DMS53 treated with DMSO at 0.1 percent for 48 hours (cell line): ENCODE measurements around the gene LIPK.
"Not testable (repeated sequence)": the region's sequence is repeated elsewhere in the genome, so short reads cannot be mapped to it uniquely, and the experiment has no call there.

Source experiments
- DNase-seq: peaks from one replicate; lab custom pipeline; 2025; ENCODE audit not compliant: unreplicated experiment; lab: John Stamatoyannopoulos, UW

LIPK gene

DNA sequence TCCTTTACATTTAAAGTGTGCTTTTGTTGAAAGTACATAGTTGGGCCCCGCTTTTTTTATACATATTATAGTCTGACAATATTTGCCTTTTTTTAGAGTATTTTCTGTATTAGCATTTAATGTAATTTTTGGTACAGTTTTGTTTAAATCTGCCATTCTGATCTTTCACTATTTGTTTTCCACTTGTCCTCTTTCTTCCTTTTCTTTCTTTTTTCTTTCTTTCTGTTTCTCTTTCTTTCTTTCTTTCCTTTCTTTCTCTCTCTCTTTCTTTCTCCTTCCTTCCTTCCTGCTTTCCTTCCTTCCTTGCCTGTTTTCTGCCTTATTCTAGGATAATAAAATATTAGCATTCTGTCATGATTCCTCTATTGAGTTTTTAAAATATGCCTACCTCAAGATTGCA lies 9.5 kb downstream of the LIPK start:
- no peak for DNase-seq

DNA sequence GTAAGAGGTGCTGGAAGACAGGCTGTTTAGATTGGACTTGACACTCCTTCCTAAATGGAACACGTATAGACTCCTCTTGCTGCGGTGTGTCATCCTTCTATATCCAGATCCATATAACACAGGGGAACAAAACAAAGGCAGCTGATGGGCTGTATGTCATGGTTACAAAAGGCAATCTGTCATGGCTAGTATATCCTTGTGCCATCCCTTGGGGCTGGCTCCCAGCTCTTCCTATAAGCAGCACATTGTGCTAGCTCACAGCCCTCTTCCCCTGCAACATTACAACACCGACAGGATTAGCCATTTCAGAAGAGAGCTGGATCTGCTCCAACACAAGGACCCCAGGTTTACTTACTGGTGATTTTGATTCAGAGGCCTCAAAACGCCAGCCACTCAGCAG lies 15.3 kb downstream of the LIPK start:
- no peak for DNase-seq

DNA sequence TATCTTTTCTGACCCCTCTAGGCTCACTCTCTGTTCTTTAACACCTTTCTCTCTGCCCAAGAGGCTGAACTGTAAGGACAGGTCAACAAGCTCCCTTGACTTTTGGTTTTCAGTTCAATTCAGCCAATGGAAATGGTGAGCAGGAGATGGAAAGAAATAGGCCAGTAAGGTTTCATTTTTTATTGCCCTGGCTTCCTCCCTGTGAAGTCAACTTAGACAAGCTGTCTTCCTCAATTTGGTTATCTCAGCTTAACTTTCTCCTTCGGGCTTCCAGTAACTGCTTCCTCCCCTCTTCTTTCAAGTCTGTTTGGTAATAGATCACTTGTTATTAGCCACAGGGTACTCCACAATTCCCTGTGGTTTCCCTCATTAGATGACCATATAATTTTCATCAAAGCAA lies 19.7 kb downstream of the LIPK start:
- no peak for DNase-seq

DNA sequence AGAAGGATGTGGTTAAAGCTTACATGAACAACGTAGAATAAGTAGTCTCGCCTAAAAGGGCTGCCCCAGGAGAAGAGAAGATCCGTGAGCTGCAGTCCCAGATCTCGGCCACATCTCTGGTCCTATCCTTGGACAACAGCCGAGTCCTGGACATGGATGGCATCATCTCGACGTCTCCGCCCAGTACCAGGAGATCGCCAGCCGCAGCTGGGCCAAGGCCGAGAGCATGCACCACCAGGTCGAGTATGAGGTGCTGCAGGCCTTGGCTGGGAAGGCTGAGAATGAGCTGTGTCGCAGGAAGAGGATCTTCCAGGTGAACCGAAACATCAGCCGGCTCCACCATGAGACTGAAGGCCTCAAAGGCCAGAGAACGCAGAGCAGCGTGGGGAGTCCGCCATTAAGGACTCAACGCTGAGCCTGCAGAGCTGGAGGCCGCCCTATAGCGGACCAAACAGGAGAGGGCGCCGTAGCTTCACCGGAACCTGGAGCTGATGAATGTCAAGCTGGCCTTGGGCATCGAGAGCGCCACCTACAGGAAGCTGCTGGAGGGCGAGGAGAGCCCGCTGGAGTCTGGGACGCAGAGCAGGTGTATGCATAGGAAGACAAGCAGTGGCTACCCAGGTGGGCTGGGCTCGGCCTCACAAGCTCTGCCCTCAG lies 22.2 kb downstream of the LIPK start:
- DNase-seq = no peak

DNA sequence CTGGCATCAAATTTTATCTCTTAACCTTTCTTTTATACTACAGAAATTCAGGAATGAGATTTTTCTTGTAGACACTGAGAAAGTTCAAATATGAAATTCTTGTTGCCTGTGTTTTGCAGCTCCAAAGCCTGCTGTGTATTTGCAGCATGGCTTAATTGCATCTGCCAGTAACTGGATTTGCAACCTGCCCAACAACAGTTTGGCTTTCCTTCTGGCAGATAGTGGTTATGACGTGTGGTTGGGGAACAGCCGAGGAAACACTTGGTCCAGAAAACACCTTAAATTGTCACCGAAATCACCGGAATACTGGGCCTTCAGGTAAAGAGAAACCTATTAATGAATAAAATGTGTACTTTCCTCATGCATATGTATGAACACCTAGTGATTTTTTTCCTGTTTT lies 24.8 kb downstream of the LIPK start:
- no peak for DNase-seq

DNA sequence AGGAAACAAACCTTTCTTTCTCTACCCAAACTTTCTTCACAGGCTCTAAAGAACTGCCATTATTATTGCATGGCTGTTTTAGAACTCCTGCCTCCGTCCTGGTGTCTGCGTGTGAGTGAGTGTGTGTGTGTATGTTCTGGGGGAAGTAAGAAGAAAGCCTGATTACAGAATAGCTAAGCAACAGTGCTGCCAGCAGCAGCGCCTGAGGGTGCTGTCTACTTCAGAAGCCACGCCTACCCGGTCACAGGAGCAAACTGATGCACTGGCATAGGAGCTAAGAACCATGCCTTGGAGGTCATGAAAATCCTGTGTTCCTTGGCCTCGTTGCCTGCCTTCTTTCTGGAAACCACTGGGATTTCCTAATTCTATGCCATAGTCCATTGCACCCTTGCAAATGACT lies 25.2 kb downstream of the LIPK start:
- DNase-seq = no peak

DNA sequence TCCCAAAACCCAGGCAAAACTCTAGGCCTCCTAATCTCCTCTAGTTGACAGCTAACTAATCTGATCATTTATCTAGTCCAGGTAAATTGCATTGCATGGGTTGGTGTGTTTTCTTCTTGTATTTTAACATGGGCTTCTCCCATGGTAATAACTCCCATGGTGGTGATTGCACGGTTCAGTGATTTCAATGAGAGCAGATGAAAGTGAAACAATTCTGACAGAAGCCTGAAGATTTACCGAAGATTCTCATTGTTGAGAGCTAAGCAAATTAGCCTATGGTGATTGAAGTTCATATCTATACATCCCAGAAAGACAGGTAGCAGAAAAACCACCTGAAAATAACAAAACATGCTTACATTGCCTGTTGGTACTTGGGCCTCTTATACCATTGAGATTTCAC lies 27.2 kb downstream of the LIPK start:
- no peak for DNase-seq

DNA sequence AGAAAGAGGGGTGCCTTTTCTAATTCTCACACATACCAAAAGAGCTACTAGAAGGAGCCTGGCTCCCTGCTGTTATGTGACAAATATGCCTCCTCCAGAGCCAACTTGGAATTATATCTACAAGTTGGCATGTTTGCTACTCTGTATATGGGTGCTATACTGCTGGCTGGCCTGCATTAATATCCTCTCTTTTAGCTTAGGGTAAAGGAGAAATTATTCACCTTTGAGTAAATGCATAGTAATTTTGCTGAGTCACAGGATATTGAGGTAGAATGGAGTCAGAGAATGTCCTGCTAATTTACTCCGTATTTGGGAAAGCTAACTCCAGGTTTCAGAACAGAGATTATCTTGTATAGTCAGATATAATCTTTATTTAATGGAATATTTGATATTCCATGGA lies 29.6 kb downstream of the LIPK start:
- no peak for DNase-seq

DNA sequence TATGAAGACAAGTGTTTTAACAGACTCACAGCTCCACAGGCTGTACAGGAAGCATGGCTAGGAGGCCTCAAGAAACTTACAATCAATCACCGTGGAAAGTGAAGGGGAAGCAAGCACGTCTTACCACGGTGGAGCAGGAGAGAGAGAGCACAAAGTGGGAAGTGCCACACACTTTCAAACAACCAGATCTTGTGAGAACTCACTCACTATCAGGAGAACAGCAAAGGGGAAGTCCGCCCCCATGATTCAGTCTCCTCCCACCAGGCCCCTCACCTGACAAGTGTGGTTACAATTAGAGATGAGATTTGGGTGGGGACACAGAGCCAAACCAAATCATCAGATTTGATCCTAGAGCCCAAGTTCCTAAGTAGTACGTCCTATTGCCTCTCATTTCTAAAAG lies 35.9 kb downstream of the LIPK start:
- DNase-seq = not testable (repeated sequence)

DNA sequence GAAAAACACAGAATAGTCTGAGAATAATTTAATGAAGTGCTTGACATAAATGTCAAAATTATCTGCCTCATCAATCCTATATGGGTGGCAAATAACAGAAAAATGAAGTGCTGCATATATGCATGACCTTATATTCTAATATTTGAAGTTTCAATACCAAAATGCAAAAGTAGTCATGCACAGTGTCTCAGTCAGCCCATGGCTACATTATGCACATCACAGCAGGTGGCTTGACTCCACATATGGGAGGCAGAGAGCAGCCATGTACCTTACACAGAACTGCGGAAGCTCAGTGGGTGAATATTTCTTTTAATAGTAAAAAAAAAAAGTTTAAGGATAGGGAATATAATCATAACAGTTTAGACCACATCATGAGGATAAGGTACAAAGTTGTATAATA lies 36.4 kb downstream of the LIPK start:
- no peak for DNase-seq

DNA sequence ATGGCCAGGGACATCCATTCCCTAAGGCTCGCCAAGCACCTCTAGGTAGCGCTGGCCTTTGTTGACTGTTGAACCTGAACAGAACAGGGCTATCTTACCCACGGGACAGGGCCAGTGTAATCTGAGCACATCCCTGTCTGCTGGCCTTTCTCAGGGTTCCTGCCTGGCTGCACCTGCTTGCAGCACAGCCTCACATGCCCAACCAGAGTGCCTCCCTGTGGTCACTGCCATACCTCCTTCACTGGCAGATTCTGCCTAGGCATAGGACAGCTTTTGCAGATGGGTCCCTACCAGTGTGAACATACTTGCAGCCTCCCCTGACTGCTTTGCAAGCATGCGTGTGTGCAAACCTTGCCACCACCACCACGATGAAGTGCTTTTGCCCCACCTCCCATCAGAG lies 38.0 kb downstream of the LIPK start:
- peak; percentile 77 for DNase-seq

DNA sequence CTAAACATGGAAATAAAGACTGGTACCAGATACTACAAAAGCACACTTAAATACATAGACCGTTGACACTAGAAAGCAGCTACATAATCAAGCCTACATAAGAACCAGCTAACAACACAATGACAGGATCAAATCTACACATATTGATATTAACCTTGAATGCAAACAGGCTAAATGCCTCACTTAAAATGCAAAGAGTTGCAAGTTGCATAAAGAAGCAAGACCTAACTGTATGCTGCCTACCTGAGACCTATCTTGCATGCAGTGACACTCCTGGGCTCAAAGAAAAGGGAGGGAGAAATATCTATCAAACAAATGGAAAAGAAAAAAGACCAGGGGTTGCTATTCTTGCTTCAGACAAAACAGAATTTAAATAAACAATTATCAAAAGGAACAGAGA lies 39.6 kb downstream of the LIPK start:
- DNase-seq = no peak

DNA sequence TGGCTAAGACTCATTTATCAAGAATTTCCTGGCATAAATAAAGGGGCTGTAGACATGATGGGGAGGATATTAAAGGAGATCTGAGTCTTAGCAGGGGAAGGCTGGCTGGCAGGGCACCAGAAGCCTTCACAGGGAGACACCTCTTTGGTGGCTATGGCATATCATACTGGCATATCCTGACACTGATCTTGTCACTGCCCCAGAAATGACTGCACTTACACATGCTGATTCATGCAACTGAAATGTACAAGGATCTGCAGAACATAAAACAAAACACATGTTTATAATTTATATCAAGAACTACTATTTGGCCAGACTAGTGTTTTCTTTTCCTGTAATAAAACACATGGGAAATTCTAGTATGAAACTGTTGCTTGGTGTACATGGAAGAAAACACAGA lies 48.2 kb downstream of the LIPK start:
- no peak for DNase-seq

DNA sequence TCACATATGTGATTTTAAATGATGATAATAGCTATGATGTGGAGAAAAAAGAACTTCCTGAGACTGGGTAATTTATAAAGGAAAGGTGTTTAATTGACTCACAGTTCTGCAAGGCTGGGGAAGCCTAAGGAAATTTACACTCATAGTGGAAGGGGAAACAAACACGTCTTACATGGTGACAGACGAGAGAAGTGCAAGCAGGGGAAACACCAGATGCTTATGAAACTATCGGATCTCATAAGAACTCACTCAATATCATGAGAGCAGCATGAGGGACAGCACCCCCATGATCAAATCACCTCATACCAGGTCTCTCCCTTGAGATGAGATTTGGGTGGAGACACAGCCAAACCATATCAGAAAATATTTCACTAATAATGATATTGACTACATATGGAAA lies 49.7 kb downstream of the LIPK start:
- no peak for DNase-seq

DNA sequence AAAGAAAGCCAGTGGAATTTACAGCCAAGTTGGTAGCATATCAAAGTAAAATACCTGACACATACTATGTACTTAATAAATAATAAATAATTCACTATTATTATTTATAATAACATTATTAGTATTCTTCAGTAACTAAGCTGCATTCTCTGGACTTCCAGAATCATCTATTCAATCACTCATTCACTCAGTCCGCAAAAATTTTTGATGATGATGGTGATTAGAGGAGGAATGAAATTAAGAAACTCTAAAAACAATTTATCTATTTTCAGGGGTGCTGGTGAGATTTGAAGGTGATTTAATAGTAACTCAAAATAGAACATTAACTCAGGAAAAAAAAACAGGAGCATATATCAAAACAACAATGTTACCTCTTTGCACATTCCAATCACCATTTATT lies 50.6 kb downstream of the LIPK start:
- no peak for DNase-seq

DNA sequence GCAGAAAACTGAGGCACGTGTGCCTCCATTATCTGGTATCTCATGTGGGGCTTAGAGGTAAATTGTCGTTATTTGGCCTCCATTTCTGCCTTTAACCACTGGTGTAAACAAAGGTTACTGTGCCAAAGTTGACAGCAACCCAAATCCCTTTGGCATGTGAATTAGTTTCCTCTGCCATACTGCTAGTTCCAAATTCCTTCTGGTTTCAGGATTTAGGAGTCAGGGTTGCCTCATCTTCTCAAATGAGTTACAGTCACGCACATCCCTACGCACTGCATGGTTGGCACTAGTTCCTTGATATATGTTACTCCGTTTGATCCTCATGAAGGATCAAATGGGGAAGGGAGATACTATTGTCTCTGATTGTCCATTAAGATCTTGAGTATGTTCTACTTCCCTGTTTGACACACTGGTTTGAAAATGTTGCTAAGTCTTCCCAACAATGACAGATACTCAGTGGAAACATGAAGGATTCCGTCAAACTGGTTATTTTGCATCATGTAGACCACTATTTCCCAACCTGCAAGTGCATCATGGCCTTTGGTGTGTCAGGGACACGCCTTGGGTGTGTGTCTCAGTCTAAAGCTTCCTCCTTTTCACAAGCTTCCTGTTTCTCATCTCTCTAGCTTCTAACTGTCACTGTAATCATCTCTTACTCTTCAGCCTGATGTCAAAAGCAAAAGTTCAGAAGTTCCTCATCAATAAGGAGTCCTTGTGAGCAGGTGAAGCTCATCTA lies 53.5 kb downstream of the LIPK start, which contains the start of gene LIPN:
LIPN (plus strand) TSS at position 655 of the 736 bp plus-strand sequence. CDS start 1,386 bp downstream, outside the sequence.
- no peak for DNase-seq

DNA sequence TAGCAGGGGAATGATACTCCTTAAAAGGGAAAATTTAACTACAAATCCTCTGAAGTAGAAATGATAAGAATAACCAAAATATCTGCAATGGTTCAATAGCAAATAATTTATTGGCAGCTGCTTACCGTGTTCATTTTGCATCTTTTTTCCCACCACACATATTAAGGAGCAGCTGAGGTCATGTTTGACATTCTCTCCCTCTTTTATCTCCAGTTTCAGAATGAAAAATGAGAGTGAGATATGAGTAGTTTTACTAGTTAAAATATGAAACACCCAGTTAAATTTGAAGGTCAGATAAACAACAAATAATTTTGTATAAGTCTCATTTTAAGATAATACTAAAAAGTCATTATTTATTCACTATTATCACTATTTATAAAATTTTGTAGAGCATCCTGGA lies 56.9 kb downstream of the LIPK start:
- DNase-seq = no peak

DNA sequence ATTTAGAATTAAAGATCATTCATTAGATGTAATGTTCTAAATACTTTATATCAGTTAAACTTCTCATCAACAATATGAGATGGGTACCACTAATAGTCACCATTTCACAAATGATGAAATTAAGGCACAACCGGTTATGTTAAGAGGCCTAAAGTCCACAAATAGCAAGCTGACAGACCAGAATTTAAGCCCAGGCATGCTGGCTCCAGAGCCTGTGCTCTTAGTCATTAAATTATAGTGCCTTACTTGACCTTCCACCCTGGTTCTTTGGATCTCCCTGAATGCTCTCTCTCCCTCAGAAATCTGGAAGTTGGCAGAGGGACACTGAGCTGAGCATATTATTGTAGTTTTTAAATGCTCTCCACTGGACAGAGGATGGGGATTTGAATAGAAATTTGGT lies 57.4 kb downstream of the LIPK start:
- DNase-seq = no peak

DNA sequence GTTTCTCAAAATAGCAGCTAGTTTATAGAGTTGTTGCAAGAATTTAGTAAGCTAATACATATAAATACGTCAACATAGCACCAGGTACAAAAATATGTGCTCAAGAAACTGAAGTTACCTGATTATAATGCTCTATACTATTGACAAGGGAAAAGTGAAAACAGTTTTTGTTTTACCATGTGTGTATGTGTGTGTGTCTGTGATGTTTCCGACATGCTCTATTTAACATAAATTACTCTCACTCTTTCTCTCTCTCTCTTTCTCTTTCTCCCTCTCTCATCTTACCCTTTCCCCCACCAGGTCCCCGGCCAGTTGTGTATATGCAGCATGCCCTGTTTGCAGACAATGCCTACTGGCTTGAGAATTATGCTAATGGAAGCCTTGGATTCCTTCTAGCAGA lies 58.1 kb downstream of the LIPK start:
- no peak for DNase-seq

DNA sequence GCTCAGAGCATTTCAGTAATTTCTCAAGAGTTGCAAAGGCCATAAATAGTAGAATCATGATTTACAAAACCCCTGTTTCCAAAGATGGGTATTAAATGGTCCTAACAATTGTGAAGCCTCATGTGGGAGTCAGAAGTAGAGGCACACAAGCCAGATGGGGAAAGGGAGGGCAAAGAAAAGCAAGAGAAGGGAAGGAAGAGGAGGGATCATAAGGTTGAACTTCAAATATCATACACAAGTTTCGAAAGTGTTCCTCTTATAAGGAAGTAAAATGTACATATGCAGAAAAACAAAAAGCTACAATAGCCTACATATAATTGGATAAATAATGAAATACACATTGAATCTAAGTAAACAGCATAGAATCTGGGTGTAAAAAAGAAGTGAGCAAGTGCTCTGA lies 59.8 kb downstream of the LIPK start:
- DNase-seq = no peak

DNA sequence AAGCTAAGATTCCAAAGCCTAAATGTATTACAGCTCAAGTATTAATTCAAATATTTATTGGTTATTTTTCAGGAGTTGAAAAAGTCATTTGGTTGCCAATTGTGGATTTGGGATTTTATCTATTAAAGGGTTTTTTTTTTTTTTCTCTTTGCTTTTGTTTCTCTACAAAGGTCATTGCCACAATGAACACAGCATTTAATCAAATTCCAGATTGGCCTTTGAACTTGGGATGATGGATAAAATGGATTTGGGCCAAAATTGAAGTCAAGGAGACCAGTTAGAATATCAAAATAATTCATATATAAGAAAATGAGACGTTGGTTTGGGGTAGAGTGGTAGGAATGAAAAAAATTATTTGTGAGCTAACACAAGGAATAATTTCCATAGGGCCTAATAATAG lies 63.3 kb downstream of the LIPK start:
- no peak for DNase-seq

DNA sequence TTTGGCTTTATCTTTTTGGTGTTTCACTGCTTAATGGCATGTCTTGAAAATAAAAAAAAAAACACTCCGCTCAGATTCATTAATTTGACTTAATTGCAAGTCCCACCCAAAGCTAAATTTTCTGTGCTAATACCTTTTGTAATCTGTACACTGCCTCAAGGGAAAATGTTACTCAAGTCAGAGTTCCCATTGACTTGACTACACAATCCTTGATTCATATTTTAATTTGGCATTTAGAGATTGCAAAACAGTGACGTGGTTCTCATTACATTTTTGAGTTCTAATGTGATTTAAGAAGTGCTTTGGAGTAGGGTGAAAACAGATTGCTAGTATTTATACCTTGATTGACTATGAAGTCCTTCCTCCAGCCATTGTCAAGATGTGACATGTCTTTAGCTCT lies 75.2 kb downstream of the LIPK start:
- no peak for DNase-seq

DNA sequence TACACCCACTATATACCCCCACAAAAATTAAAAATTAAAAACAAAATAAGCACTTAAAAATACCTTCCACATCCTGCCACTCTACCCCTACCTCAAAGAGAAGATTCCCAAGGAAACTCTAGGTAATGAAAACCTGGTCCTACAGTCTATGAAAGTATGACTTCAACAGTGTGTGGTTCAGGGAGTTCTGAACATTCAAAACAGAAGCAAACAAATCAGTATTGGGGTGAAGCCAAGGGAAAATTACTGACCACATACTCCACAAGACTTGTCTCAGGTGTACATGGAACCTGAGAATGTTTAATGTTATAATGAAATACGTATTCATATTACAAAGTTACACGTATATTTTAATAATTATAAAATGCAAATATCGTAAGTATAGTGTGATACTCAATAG lies 76.2 kb downstream of the LIPK start:
- DNase-seq = no peak
